ENCODE results near the gene JPT1.
"Not testable (repeated sequence)": the region's sequence is repeated elsewhere in the genome, so short reads cannot be mapped to it uniquely, and the experiment has no call there.

Gene JPT1

DNA sequence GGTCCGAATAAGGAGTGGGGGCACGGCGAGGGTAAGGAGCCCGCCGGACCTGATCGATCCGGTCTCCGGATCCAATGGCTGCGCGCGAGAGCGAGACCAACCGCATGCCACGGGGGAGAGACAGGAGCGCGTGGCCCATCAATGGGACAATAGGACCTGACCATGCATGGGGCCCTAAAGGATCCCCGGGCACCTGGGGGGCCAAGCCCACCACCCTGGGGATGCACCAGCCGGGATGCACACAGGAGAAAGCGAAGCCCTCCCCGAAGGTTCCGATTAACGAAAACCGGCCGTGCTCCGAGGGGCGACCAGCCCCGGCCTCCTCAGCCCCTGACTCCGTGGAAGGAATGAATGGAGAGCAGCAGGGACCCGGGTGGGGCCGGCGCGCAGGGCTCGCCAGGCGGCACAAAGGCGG lies 525 bp downstream of the JPT1 start:
- DNase-seq (ENCODE audit: insufficient read length) (no peak), FAIRE-seq (no peak)
- no peak for TF ChIP-seq POLR2A (IDR thresholded peaks at IDR 0.05; ENCODE audit: low read depth, low read length)
- TF ChIP-seq POLR2AphosphoS5 (IDR thresholded peaks at IDR 0.05; ENCODE audit: low read depth, low read length), result no peak
- no peak for TF ChIP-seq TAF1 (IDR thresholded peaks at IDR 0.05; ENCODE audit: borderline replicate concordance, low read depth, low read length)

DNA sequence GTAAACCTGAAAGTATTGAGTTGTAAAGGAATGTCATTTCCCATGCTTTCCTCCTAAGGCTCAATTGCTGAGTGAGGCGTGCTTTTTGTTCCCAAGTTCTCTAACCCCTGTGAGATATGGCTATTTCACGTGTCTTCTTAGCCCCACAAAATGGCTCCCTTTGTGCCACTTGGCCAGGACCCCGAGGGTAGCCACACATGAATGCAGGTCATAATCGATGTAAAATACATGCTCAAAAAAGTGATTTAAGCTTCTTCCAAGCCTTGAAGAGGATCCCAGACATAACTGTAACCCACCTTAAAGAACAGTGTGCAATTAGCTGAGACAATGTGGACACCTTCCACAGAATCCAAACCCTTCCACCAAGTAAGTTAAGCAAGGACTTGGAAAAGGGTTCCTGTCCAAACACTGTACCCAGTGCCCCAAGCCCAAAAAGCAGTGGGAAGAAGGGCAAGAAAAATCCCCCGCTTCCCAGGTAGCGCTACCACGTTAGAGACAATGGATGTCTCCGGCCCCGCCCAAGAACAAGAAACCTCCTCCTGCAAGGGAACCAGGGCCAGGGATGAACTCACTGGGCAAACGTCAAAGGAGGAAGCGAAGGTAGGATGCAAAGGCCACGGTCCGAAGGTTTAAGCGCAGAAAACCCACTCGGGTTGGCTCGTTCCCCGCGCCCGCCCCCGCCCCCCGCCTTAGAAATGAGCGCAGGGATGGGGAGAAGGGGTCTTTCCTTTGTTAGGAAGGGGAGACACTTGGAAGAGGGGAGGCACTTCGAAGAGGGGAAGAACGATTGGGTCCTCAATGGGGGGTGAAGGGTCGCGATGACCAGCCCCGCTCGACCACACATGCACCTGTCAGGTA lies 1.2 kb downstream of the JPT1 start:
- DNase-seq (ENCODE audit: insufficient read length) (no peak), FAIRE-seq (peak; percentile 21)

DNA sequence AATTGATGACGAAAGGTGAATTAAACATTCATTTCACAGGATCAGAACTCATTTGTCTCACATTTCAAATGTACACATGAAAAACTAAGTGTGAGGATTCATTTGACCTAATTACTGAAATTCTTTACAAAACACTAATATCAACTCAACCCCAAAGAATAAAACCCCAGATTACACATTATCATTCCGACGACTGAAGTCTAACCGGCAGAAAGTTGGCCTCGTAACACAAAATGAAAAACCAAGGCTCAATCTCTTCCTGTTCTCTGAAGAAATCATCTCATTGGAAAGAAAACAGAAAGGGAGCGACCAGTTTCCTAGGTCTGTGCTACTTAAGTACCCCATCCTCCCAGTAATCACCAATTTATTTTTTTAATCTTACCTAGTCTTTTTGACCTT lies 1.8 kb downstream of the JPT1 start:
- TF ChIP-seq TAF1 (IDR thresholded peaks at IDR 0.05; ENCODE audit: borderline replicate concordance, low read depth, low read length) (no peak), POLR2AphosphoS5 (IDR thresholded peaks at IDR 0.05; ENCODE audit: low read depth, low read length) (no peak), POLR2A (IDR thresholded peaks at IDR 0.05; ENCODE audit: low read depth, low read length) (no peak; the same call in 1 of the 2 replicates)
- DNase-seq (ENCODE audit: insufficient read length) (no peak), FAIRE-seq (no peak)

More for the DNA sequence above, 1.2 kb downstream of the JPT1 start:
- TF ChIP-seq POLR2A (IDR thresholded peaks at IDR 0.05; ENCODE audit: low read depth, low read length), result no peak; the same call in 1 of the 2 replicates
- TF ChIP-seq POLR2AphosphoS5 (IDR thresholded peaks at IDR 0.05; ENCODE audit: low read depth, low read length), result no peak
- no peak for TF ChIP-seq TAF1 (IDR thresholded peaks at IDR 0.05; ENCODE audit: borderline replicate concordance, low read depth, low read length)

GRCh38 chr17:75151930-75152329 lies 2.4 kb downstream of the JPT1 start:
- DNase-seq (ENCODE audit: insufficient read length), result no peak
- FAIRE-seq, result no peak
- TF ChIP-seq POLR2AphosphoS5 (IDR thresholded peaks at IDR 0.05; ENCODE audit: low read depth, low read length) (no peak), POLR2A (IDR thresholded peaks at IDR 0.05; ENCODE audit: low read depth, low read length) (no peak), TAF1 (IDR thresholded peaks at IDR 0.05; ENCODE audit: borderline replicate concordance, low read depth, low read length) (no peak)

DNA sequence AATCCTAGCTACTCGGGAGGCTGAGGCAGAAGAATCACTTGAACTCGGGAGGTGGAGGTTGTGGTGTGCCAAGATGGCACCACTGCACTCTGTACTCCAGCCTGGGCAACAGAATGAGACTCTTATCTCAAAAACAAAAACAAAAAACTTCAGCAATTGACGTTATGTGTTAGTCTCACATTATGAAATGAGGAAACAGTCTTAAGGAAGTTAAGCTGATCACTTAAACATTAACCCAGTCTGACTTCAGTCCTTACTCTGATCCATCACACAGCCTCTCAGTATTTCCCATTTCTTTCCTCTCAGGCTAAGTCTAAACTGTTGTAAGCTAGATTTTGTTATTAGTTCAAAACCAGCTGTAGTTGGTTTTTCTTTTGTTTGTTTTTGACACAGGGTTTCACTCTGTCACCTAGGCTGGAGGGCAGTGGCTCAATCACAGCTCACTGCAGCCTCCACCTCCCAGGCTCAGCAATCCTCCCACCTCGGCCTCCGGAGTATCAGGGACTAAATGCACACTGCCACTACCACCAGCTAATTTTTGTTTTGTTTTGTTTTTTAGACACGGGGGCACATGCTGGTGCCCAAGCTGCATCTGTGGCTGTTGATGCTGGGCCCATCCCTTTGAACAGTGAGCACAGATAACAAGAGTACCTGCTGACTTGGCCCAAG lies 6.3 kb downstream of the JPT1 start:
- TF ChIP-seq TAF1 (IDR thresholded peaks at IDR 0.05; ENCODE audit: borderline replicate concordance, low read depth, low read length) (no peak), POLR2A (IDR thresholded peaks at IDR 0.05; ENCODE audit: low read depth, low read length) (no peak)
- FAIRE-seq, result no peak
- no peak for DNase-seq (ENCODE audit: insufficient read length)

GRCh38 chr17:75146592-75146991 lies 7.7 kb downstream of the JPT1 start:
- FAIRE-seq (no peak), DNase-seq (ENCODE audit: insufficient read length) (no peak)
- no peak for TF ChIP-seq POLR2AphosphoS5 (IDR thresholded peaks at IDR 0.05; ENCODE audit: low read depth, low read length)
- TF ChIP-seq TAF1 (IDR thresholded peaks at IDR 0.05; ENCODE audit: borderline replicate concordance, low read depth, low read length), result no peak
- no peak for TF ChIP-seq POLR2A (IDR thresholded peaks at IDR 0.05; ENCODE audit: low read depth, low read length)

DNA sequence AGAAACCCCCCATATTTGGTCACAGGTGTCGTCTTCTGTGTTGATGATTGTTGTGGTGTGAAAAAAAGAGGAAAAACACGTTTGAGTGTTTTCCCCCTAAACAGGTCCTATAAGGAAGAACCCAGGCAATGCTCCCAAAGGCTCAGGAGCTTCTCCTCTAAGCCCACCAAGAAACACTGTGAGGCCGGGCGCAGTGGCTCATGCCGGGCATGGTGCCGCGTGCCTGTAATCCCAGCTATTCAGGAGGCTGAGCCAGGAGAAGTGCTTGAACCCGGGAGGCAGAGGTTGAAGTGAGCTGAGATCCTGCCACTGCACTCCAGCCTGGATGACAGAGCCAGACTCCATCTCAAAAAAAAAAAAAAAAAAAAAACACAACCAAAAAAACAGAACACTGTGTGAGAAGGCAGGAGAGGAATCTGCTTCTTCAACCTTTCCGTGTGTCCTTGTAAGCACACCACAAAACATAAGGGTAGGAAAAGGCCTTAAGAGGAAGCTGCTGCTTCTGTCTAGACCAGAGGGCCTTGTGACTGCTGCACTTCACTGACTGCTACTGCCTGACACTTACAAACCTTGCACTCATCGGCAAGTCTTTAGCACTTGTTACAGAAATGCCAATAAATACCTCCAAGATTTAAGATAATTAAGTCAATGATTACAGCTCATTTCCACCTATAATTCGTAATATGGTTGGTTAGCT lies 9.3 kb downstream of the JPT1 start:
- FAIRE-seq (no peak), DNase-seq (ENCODE audit: insufficient read length) (no peak)
- no peak for TF ChIP-seq TAF1 (IDR thresholded peaks at IDR 0.05; ENCODE audit: borderline replicate concordance, low read depth, low read length)
- TF ChIP-seq POLR2AphosphoS5 (IDR thresholded peaks at IDR 0.05; ENCODE audit: low read depth, low read length), result peak; percentile 22; the same call in 1 of the 2 replicates

DNA sequence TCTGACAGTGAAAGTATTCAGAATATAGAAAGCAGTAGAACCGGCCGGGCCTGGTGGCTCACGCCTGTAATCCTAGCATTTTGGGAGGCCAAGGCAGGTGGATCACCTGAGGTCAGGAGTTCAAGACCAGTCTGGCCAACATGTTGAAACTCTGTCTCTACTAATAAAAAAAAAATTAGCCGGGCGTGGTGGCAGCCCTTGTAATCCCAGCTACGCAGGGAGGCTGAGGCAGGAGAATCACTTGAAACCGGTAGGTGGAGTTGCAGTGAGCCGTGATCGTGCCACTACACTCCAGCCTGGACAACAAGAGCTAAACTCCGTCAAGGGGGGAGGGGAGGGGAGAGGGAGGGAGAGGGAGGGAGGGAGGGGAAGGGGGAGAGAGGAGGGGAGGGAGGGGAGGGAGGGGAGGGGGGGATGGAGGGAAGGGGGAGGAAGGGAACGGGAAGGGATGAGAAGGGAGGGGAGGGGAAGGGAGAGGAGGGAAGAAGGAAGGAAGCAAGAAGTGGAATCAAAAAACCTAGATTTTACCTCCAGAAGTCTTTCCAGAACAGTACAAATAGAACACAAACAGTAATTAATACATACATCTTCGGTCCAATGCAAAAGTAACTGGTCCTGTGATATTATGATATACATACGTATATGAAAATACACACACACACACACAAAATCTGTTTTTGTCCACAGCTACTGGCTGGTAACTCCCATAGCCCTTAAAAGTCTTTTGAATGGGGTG lies 11.9 kb downstream of the JPT1 start:
- TF ChIP-seq TAF1 (IDR thresholded peaks at IDR 0.05; ENCODE audit: borderline replicate concordance, low read depth, low read length) (no peak), POLR2A (IDR thresholded peaks at IDR 0.05; ENCODE audit: low read depth, low read length) (no peak), POLR2AphosphoS5 (IDR thresholded peaks at IDR 0.05; ENCODE audit: low read depth, low read length) (no peak)
- FAIRE-seq (no peak), DNase-seq (ENCODE audit: insufficient read length) (no peak)

GRCh38 chr17:75138519-75138918 lies 15.8 kb downstream of the JPT1 start:
- TF ChIP-seq TAF1 (IDR thresholded peaks at IDR 0.05; ENCODE audit: borderline replicate concordance, low read depth, low read length) (no peak), POLR2A (IDR thresholded peaks at IDR 0.05; ENCODE audit: low read depth, low read length) (peak; percentile 28; the same call in 1 of the 2 replicates)
- DNase-seq (ENCODE audit: insufficient read length), result no peak
- FAIRE-seq, result no peak

DNA sequence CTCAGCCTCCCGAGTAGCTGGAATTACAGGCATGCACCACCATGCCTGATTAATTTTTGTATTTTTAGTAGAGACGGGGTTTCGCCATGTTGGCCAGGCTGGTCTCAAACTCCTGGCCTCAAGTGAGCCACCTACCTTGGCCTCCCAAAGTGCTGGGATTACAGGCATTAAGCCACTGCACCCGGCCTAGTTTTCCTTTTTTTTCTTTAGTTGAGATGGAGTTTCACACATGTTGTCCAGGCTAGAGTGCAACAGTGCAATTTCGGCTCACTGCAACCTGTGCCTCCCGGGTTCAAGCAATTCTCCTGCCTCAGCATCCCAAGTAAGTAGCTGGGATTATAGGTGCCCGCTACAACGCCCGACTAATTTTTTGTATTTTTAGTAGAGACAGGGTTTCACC lies 16.6 kb downstream of the JPT1 start:
- FAIRE-seq; DNase-seq (ENCODE audit: insufficient read length): not testable (repeated sequence)

DNA sequence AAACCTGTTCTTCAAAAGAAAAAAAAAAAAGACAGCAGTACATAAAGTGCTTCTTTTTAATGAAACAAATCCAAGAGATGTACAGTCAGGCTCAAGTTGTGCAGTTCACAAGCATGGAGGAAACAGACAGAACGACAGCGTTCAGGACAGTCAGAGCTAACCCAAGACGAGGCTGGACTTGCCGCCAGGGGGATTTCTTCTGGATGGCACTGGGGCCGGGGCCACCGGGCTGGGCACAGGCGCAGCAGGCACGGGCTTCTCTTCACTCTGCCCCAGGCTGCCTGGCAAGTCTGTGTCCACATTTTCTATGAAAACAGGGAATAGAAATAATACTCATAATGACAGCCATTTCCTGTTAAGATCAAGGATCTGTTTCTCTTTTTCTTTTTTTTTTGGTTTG lies 18.4 kb downstream of the JPT1 start:
- FAIRE-seq, result no peak
- DNase-seq (ENCODE audit: insufficient read length), result no peak
- no peak for TF ChIP-seq TAF1 (IDR thresholded peaks at IDR 0.05; ENCODE audit: borderline replicate concordance, low read depth, low read length)
- no peak for TF ChIP-seq POLR2A (IDR thresholded peaks at IDR 0.05; ENCODE audit: low read depth, low read length)
- TF ChIP-seq POLR2AphosphoS5 (IDR thresholded peaks at IDR 0.05; ENCODE audit: low read depth, low read length), result no peak
